Hepatocyte (in vitro differentiated cells): Measurements from ENCODE around the gene C20orf141.

Experiments
- CTCF ChIP-seq: fragments of 200-600 bp; sonication (generic); IDR thresholded peaks from 2 replicates; pipeline ENCODE4 v1.5.1; 2016; ENCODE audit warnings: antibody characterized with exemption, mild to moderate bottlenecking; ENCODE audit not compliant: poor library complexity
- EZH2 ChIP-seq: fragments of 200-600 bp; sonication (generic); IDR thresholded peaks from 2 replicates; pipeline ENCODE4 v1.6.1; 2016; ENCODE audit warnings: antibody characterized with exemption, mild to moderate bottlenecking, borderline replicate concordance

GRCh38 chr20:2795451-2795850 is 19.3 kb upstream of the C20orf141 start:
- no peak for TF ChIP-seq CTCF
- no peak for TF ChIP-seq EZH2
